Measurements from ENCODE around the gene DMPK. TPM values are rescaled to one million over a fixed set of nuclear protein-coding genes. Genes with fewer than 3 reads are reported as not detected.

The DMPK gene
- total and polyA plus RNA-seq, 8 donors, result 27.0 to 293 (median 39.5) TPM

GRCh38 chr19:45785097-45785496 lies 2.8 kb upstream of the DMPK start:
- Histone ChIP-seq H3K27ac (no peak overlapping the region), H3K4me3 (no peak overlapping the region), H3K27me3 (no peaks in the 10 kb centered on the region), H3K9me3 (no peaks in the 10 kb centered on the region), H3K36me3 (peaks cover 0 to 13% (median 6%) of the 10 kb centered on the region in 3 donors), H3K4me1 (peaks cover 0 to 5% (median 0%) of the 10 kb centered on the region in 3 donors)
- ATAC-seq, result no peak
- WGBS, 2 donors, result 78 to 80% methylated on average over 5 of the region's 5 CpGs
- intact Hi-C loops (cut with DNase I), result no loop called here
- no peak for DNase-seq
- no peak for TF ChIP-seq CTCF (IDR thresholded peaks at IDR 0.05)
- FAIRE-seq, result no peak

- H3K27me3 ChIP-seq, result no peaks in the 10 kb centered on the region
- FAIRE-seq (no peak), ATAC-seq (no peak), DNase-seq (no peak)
- intact Hi-C loops (cut with DNase I), result no loop called here
- TF ChIP-seq CTCF (IDR thresholded peaks at IDR 0.05), result no peak
- no peak overlapping the region for H3K4me3 ChIP-seq
- no peaks in the 10 kb centered on the region for H3K9me3 ChIP-seq
- peaks cover 0 to 13% (median 4%) of the 10 kb centered on the region in 3 donors for H3K36me3 ChIP-seq
- no peak overlapping the region for H3K27ac ChIP-seq
- H3K4me1 ChIP-seq, result peaks cover 0 to 11% (median 0%) of the 10 kb centered on the region in 3 donors
- WGBS, 2 donors, result 84 to 89% methylated on average over 4 of the region's 4 CpGs
Measured at GRCh38 chr19:45784096-45784495, 1.8 kb upstream of the DMPK start.

- no peak overlapping the region for H3K4me3 ChIP-seq
- TF ChIP-seq CTCF (IDR thresholded peaks at IDR 0.05), result no peak
- peaks cover 0 to 13% (median 0%) of the 10 kb centered on the region in 3 donors for H3K4me1 ChIP-seq
- no peaks in the 10 kb centered on the region for H3K9me3 ChIP-seq
- peak in 2 of 6 donors; percentile 39 to 52 for DNase-seq
- intact Hi-C loops (cut with DNase I), result no loop called here
- 74 to 83% methylated on average over 26 of the region's 26 CpGs for WGBS, 2 donors
- H3K27me3 ChIP-seq, result no peaks in the 10 kb centered on the region
- no peak for FAIRE-seq
- no peak for ATAC-seq
- peak overlapping the region in 1 of 4 donors; percentile 15 for H3K27ac ChIP-seq
- peaks cover 0 to 18% (median 2%) of the 10 kb centered on the region in 3 donors for H3K36me3 ChIP-seq
Measured at GRCh38 chr19:45782820-45783785, 813 bp upstream of the DMPK start.

GRCh38 chr19:45781214-45782161 lies 802 bp downstream of the DMPK start:
- Histone ChIP-seq H3K27me3 (no peaks in the 10 kb centered on the region), H3K4me1 (peaks cover 0 to 13% (median 0%) of the 10 kb centered on the region in 3 donors), H3K4me3 (peak overlapping the region; percentile 28 to 56 (median 46)), H3K9me3 (no peaks in the 10 kb centered on the region), H3K27ac (peak overlapping the region; percentile 64 to 90 (median 74)), H3K36me3 (peaks cover 0 to 34% (median 16%) of the 10 kb centered on the region in 3 donors)
- no peak for TF ChIP-seq CTCF (IDR thresholded peaks at IDR 0.05)
- FAIRE-seq (no peak), DNase-seq (peak; percentile 79 to 95 (median 88)), ATAC-seq (peak; percentile 71 to 74 (median 72))
- intact Hi-C loops (cut with DNase I), result no loop called here
- 36 to 43% methylated on average over 16 to 17 of the region's 17 CpGs for WGBS, 2 donors

Measured in pancreas (tissue), 10 donors.